ENCODE results near the gene VAT1. TPM values are rescaled to one million over a fixed set of nuclear protein-coding genes. Genes with fewer than 3 reads are reported as not detected.

VAT1 gene
- polyA plus RNA-seq, 1 donor from 2014 or later: 151 TPM

- H3K9me2 ChIP-seq (ENCODE audit: insufficient read depth, low read length): no peaks in the 10 kb centered on the region
- peaks cover 5% of the 10 kb centered on the region for H3F3A ChIP-seq (ENCODE audit: insufficient read depth, low read length, poor library complexity, severe bottlenecking)
Observed at GRCh38 chr17:43014649-43015542, 7.3 kb downstream of the VAT1 start.

More at GRCh38 chr17:43014649-43015542, 7.3 kb downstream of the VAT1 start:
- peaks cover 35% of the 10 kb centered on the region for H3K79me2 ChIP-seq (replicated peaks; ENCODE audit: insufficient read depth, low read length)
- H3K27me3 ChIP-seq (ENCODE audit: insufficient read depth, low read depth, low read length): no peaks in the 10 kb centered on the region
- H2AFZ ChIP-seq (ENCODE audit: low read depth, low read length): no peak overlapping the region
- H3K4me2 ChIP-seq (ENCODE audit: low read length): no peak overlapping the region
- H4K20me1 ChIP-seq (ENCODE audit: insufficient read depth): peaks cover under 1% of the 10 kb centered on the region
- no peak overlapping the region for H3K9ac ChIP-seq (ENCODE audit: low read length)
- H3K27ac ChIP-seq (ENCODE audit: low read length): no peak overlapping the region
- no peak for TF ChIP-seq REST (IDR thresholded peaks at IDR 0.05; ENCODE audit: borderline replicate concordance)
- no peak for TF ChIP-seq TAF1 (IDR thresholded peaks at IDR 0.05; ENCODE audit: low read depth)
- no peak for TF ChIP-seq CTCF (IDR thresholded peaks at IDR 0.05; ENCODE audit: poor library complexity, severe bottlenecking)
- TF ChIP-seq EP300 (conservative IDR thresholded peaks at IDR 0.05; ENCODE audit: poor library complexity, severe bottlenecking): no peak
- no peak for TF ChIP-seq SMC3 (conservative IDR thresholded peaks at IDR 0.05; ENCODE audit: poor library complexity)
- TF ChIP-seq MXI1 (conservative IDR thresholded peaks at IDR 0.05; ENCODE audit: poor library complexity, severe bottlenecking): no peak
- no peak for TF ChIP-seq POLR2AphosphoS5 (IDR thresholded peaks at IDR 0.05)
- no peak for TF ChIP-seq RAD21 (conservative IDR thresholded peaks at IDR 0.05)
- TF ChIP-seq EZH2 (IDR thresholded peaks at IDR 0.05; ENCODE audit: borderline replicate concordance, insufficient read depth, low read length, poor library complexity, severe bottlenecking): no peak
- H3K9me3 ChIP-seq (ENCODE audit: low read length): no peaks in the 10 kb centered on the region
- H3K36me3 ChIP-seq (ENCODE audit: insufficient read depth, low read length): no peaks in the 10 kb centered on the region
- H3K4me3 ChIP-seq (ENCODE audit: low read length): no peak overlapping the region

Measured in neural cell (in vitro differentiated cells).